ENCODE data around the gene SH2D5. TPM values are rescaled to one million over a fixed set of nuclear protein-coding genes. Genes with fewer than 3 reads are reported as not detected.

The SH2D5 gene
- total and polyA plus RNA-seq, 2 donors: 0.14 to 1.4 TPM

- no peak overlapping the region for H3K4me3 ChIP-seq (ENCODE audit: low read length in 2 of 2)
- H3K4me1 ChIP-seq (ENCODE audit: control insufficient read depth in 2 of 2, insufficient read depth in 2 of 2, low read length in 2 of 2): no peaks in the 10 kb centered on the region
- no peak for DNase-seq (ENCODE audit: low read depth in 6 of 9, low spot score in 9 of 9)
- no peaks in the 10 kb centered on the region for H3K9me3 ChIP-seq (ENCODE audit: control insufficient read depth in 2 of 2, insufficient read depth in 1 of 2, low read length in 1 of 2)
- H3K27ac ChIP-seq (ENCODE audit: low read depth in 1 of 2, low read length in 1 of 2): no peak overlapping the region
- 95% methylated on average over 3 of the region's 3 CpGs for WGBS
- H3K36me3 ChIP-seq (ENCODE audit: control insufficient read depth in 2 of 2, insufficient read depth in 2 of 2, low read length in 1 of 2): peaks cover 49 to 66% of the 10 kb centered on the region in 2 donors
- no peaks in the 10 kb centered on the region for H3K27me3 ChIP-seq (ENCODE audit: control insufficient read depth in 2 of 2, insufficient read depth in 1 of 2, low read length in 1 of 2)
These were observed 19.0 kb upstream of the SH2D5 start for GRCh38 chr1:20751462-20751990.

- no peak for DNase-seq (ENCODE audit: low read depth in 6 of 9, low spot score in 9 of 9)
These were observed 10.2 kb upstream of the SH2D5 start for GRCh38 chr1:20742671-20743070.

DNA sequence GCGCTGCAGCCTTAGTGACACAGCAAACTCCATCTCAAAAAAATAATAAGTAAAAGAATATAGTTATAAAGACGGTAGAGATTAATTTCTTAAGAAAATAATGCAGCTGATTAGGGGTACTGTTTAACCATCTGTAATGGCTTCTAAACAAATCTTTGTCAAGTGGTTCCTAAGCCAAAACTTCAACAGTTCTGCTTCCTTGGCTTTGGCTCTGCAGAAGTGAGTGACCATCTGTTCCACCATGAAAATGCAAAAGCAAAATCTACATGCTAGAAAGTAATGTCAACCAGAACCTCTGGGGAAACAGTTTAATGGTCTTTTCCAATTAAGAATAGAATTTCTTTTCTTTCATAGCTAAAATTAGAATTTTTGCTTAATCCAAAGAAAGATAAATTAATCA, 8.3 kb upstream of the SH2D5 start:
- Histone ChIP-seq H3K4me1 (ENCODE audit: control insufficient read depth in 2 of 2, insufficient read depth in 2 of 2, low read length in 2 of 2) (no peaks in the 10 kb centered on the region), H3K27ac (ENCODE audit: low read depth in 1 of 2, low read length in 1 of 2) (no peak overlapping the region), H3K27me3 (ENCODE audit: control insufficient read depth in 2 of 2, insufficient read depth in 1 of 2, low read length in 1 of 2) (no peaks in the 10 kb centered on the region), H3K4me3 (ENCODE audit: low read length in 2 of 2) (no peak overlapping the region), H3K36me3 (ENCODE audit: control insufficient read depth in 2 of 2, insufficient read depth in 2 of 2, low read length in 1 of 2) (peaks cover 42 to 70% of the 10 kb centered on the region in 2 donors), H3K9me3 (ENCODE audit: control insufficient read depth in 2 of 2, insufficient read depth in 1 of 2, low read length in 1 of 2) (no peaks in the 10 kb centered on the region)
- WGBS: over 99% methylated on average over 2 of the region's 2 CpGs
- DNase-seq (ENCODE audit: low read depth in 6 of 9, low spot score in 9 of 9): no peak

More at GRCh38 chr1:20742671-20743070, 10.2 kb upstream of the SH2D5 start:
- Histone ChIP-seq H3K27me3 (ENCODE audit: control insufficient read depth in 2 of 2, insufficient read depth in 1 of 2, low read length in 1 of 2) (no peaks in the 10 kb centered on the region), H3K4me3 (ENCODE audit: low read length in 2 of 2) (no peak overlapping the region), H3K9me3 (ENCODE audit: control insufficient read depth in 2 of 2, insufficient read depth in 1 of 2, low read length in 1 of 2) (no peaks in the 10 kb centered on the region), H3K4me1 (ENCODE audit: control insufficient read depth in 2 of 2, insufficient read depth in 2 of 2, low read length in 2 of 2) (no peaks in the 10 kb centered on the region), H3K36me3 (ENCODE audit: control insufficient read depth in 2 of 2, insufficient read depth in 2 of 2, low read length in 1 of 2) (peaks cover 46 to 85% of the 10 kb centered on the region in 2 donors), H3K27ac (ENCODE audit: low read depth in 1 of 2, low read length in 1 of 2) (no peak overlapping the region)

DNA sequence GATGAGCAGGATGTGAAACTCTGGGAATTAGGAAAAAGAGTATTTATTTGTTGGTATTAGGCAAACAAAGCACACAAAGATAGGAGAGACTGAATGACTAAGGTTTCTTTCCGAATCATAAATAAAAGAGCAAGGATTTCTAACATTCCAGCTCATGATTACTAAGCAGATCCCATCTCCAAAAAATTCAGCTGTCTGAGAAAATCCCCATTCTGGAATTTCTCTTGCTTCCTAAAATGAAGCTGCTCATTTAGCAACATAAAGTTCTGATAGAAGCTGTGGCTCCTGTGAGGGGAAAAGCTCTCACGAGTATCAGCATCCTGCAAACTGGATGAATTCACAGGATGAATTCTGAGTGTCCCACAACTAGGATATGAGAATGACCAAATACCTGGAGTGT, 6.7 kb upstream of the SH2D5 start:
- DNase-seq (ENCODE audit: low read depth in 6 of 9, low spot score in 9 of 9): no peak
- Histone ChIP-seq H3K27me3 (ENCODE audit: control insufficient read depth in 2 of 2, insufficient read depth in 1 of 2, low read length in 1 of 2) (no peaks in the 10 kb centered on the region), H3K4me1 (ENCODE audit: control insufficient read depth in 2 of 2, insufficient read depth in 2 of 2, low read length in 2 of 2) (no peaks in the 10 kb centered on the region), H3K27ac (ENCODE audit: low read depth in 1 of 2, low read length in 1 of 2) (no peak overlapping the region), H3K4me3 (ENCODE audit: low read length in 2 of 2) (no peak overlapping the region), H3K9me3 (ENCODE audit: control insufficient read depth in 2 of 2, insufficient read depth in 1 of 2, low read length in 1 of 2) (no peaks in the 10 kb centered on the region), H3K36me3 (ENCODE audit: control insufficient read depth in 2 of 2, insufficient read depth in 2 of 2, low read length in 1 of 2) (peaks cover 32 to 55% of the 10 kb centered on the region in 2 donors)
- 96% methylated on average over 2 of the region's 2 CpGs for WGBS

- 95% methylated on average over 7 of the region's 7 CpGs for WGBS
These were observed 3.1 kb upstream of the SH2D5 start for GRCh38 chr1:20735581-20736111.

DNA sequence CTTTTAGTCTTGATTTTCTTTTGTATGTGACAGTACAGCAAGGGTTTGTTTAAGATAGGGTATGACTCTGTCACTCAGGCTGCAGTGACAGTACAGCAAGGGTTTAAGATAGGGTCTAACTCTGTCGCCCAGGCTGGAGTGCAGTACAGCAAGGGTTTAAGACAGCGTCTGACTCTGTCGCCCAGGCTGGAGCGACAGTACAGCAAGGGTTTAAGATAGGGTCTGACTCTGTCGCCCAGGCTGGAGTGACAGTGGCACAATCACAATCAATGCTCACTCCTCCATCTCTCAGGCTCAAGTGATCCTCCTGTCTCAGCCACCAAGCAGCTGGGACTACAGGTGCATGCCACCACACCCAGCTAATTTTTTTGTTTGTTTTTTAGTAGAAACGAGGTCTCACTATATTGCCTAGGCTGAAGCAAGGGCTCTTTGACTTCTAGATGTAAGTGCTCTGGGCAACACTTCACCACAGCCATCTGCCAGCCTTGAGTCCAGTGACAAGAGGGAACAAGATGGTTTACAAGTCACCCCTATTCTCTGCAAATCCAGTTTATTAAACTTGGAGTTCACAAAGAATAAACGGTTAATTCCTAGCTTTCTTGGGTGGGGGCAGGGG, 965 bp upstream of the SH2D5 start:
- H3K9me3 ChIP-seq (ENCODE audit: control insufficient read depth in 2 of 2, insufficient read depth in 1 of 2, low read length in 1 of 2): peaks cover 0 to 6% of the 10 kb centered on the region in 2 donors
- H3K36me3 ChIP-seq (ENCODE audit: control insufficient read depth in 2 of 2, insufficient read depth in 2 of 2, low read length in 1 of 2): peaks cover 11 to 21% of the 10 kb centered on the region in 2 donors
- 32% methylated on average over 7 of the region's 7 CpGs for WGBS
- H3K4me1 ChIP-seq (ENCODE audit: control insufficient read depth in 2 of 2, insufficient read depth in 2 of 2, low read length in 2 of 2): peaks cover 10 to 21% of the 10 kb centered on the region in 2 donors
- peaks cover 32 to 54% of the 10 kb centered on the region in 2 donors for H3K27me3 ChIP-seq (ENCODE audit: control insufficient read depth in 2 of 2, insufficient read depth in 1 of 2, low read length in 1 of 2)
- H3K4me3 ChIP-seq (ENCODE audit: low read length in 2 of 2): no peak overlapping the region
- no peak overlapping the region for H3K27ac ChIP-seq (ENCODE audit: low read depth in 1 of 2, low read length in 1 of 2)
- DNase-seq (ENCODE audit: low read depth in 6 of 9, low spot score in 9 of 9): no peak

More at GRCh38 chr1:20735581-20736111, 3.1 kb upstream of the SH2D5 start:
- Histone ChIP-seq H3K4me3 (ENCODE audit: low read length in 2 of 2) (no peak overlapping the region), H3K9me3 (ENCODE audit: control insufficient read depth in 2 of 2, insufficient read depth in 1 of 2, low read length in 1 of 2) (peaks cover 0 to 6% of the 10 kb centered on the region in 2 donors), H3K4me1 (ENCODE audit: control insufficient read depth in 2 of 2, insufficient read depth in 2 of 2, low read length in 2 of 2) (peaks cover 10 to 16% of the 10 kb centered on the region in 2 donors), H3K27me3 (ENCODE audit: control insufficient read depth in 2 of 2, insufficient read depth in 1 of 2, low read length in 1 of 2) (peaks cover 19 to 32% of the 10 kb centered on the region in 2 donors), H3K36me3 (ENCODE audit: control insufficient read depth in 2 of 2, insufficient read depth in 2 of 2, low read length in 1 of 2) (peaks cover 25 to 29% of the 10 kb centered on the region in 2 donors), H3K27ac (ENCODE audit: low read depth in 1 of 2, low read length in 1 of 2) (no peak overlapping the region)
- DNase-seq (ENCODE audit: low read depth in 6 of 9, low spot score in 9 of 9): peak in 1 of 9 donors; percentile 26

GRCh38 chr1:20732071-20732587, 374 bp downstream of the SH2D5 start:
- Histone ChIP-seq H3K36me3 (ENCODE audit: control insufficient read depth in 2 of 2, insufficient read depth in 2 of 2, low read length in 1 of 2) (peaks cover 0 to 9% of the 10 kb centered on the region in 2 donors), H3K4me3 (ENCODE audit: low read length in 2 of 2) (peak overlapping the region; percentile 32 to 51), H3K27ac (ENCODE audit: low read depth in 1 of 2, low read length in 1 of 2) (peak overlapping the region in 1 of 2 donors; percentile 3), H3K9me3 (ENCODE audit: control insufficient read depth in 2 of 2, insufficient read depth in 1 of 2, low read length in 1 of 2) (peaks cover 0 to 6% of the 10 kb centered on the region in 2 donors), H3K4me1 (ENCODE audit: control insufficient read depth in 2 of 2, insufficient read depth in 2 of 2, low read length in 2 of 2) (peaks cover 10 to 21% of the 10 kb centered on the region in 2 donors), H3K27me3 (ENCODE audit: control insufficient read depth in 2 of 2, insufficient read depth in 1 of 2, low read length in 1 of 2) (peaks cover 34 to 67% of the 10 kb centered on the region in 2 donors)
- DNase-seq (ENCODE audit: low read depth in 6 of 9, low spot score in 9 of 9): peak in 6 of 9 donors; percentile 34 to 71 (median 54)
- WGBS: under 1% methylated on average over 55 of the region's 55 CpGs

GRCh38 chr1:20731057-20731991, 1.2 kb downstream of the SH2D5 start:
- DNase-seq (ENCODE audit: low read depth in 6 of 9, low spot score in 9 of 9): peak in 1 of 9 donors; percentile 15
- H3K27ac ChIP-seq (ENCODE audit: low read depth in 1 of 2, low read length in 1 of 2): no peak overlapping the region
- 19% methylated on average over 62 of the region's 62 CpGs for WGBS

More at GRCh38 chr1:20731057-20731991, 1.2 kb downstream of the SH2D5 start:
- H3K4me3 ChIP-seq (ENCODE audit: low read length in 2 of 2): peak overlapping the region in 1 of 2 donors; percentile 51
- H3K9me3 ChIP-seq (ENCODE audit: control insufficient read depth in 2 of 2, insufficient read depth in 1 of 2, low read length in 1 of 2): peaks cover 0 to 6% of the 10 kb centered on the region in 2 donors
- peaks cover 0 to 6% of the 10 kb centered on the region in 2 donors for H3K36me3 ChIP-seq (ENCODE audit: control insufficient read depth in 2 of 2, insufficient read depth in 2 of 2, low read length in 1 of 2)
- peaks cover 10 to 21% of the 10 kb centered on the region in 2 donors for H3K4me1 ChIP-seq (ENCODE audit: control insufficient read depth in 2 of 2, insufficient read depth in 2 of 2, low read length in 2 of 2)
- H3K27me3 ChIP-seq (ENCODE audit: control insufficient read depth in 2 of 2, insufficient read depth in 1 of 2, low read length in 1 of 2): peaks cover 34 to 69% of the 10 kb centered on the region in 2 donors
